Stimulated activated CD8-positive, alpha-beta memory T cell treated with anti-CD3 and anti-CD28 coated beads, Interleukin-12 subunit alpha, Interleukin-12 subunit beta, amount 100 ng/mL, for 24 hours (primary cell): ENCODE data around the gene MDH2.
"Not testable (repeated sequence)": the region's sequence is repeated elsewhere in the genome, so short reads cannot be mapped to it uniquely, and the experiment has no call there.

Source experiments
- DNase-seq: peaks from one replicate; pipeline ENCODE4 v3.0.0-alpha.2; 2020; ENCODE audit errors: extremely low read depth

Gene MDH2, protein sequence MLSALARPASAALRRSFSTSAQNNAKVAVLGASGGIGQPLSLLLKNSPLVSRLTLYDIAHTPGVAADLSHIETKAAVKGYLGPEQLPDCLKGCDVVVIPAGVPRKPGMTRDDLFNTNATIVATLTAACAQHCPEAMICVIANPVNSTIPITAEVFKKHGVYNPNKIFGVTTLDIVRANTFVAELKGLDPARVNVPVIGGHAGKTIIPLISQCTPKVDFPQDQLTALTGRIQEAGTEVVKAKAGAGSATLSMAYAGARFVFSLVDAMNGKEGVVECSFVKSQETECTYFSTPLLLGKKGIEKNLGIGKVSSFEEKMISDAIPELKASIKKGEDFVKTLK

GRCh38 chr7:76047811-76048667 is at the start of gene MDH2, which contains the start of gene STYXL1:
Gene MDH2 (plus strand): TSS chr7:76048106. CDS start chr7:76048161, 55 bp downstream.
Gene STYXL1 (minus strand): TSS chr7:76048000. CDS start chr7:76030523, 17,477 bp downstream.
- DNase-seq: peak; percentile 79

DNA sequence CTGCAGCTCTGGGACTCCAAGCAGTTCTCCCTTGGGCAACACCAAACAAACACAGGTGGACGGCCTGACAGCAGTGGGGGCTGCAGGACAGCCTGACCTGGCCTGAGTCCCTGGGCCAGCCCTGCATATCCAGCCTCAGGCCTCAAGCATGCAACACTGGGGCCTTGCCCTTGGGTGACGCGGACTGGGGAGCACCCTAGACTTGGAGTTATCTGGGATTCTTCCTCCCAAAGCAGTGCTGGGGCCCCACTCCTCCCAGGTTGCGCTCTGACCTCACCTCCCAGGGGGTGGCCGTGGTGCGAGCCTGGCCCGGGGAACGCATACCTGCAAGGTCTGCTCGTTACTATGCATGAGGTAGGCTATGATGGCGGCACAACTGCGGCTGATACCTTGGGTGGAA is 47.3 kb upstream of the MDH2 start:
- DNase-seq: no peak

DNA sequence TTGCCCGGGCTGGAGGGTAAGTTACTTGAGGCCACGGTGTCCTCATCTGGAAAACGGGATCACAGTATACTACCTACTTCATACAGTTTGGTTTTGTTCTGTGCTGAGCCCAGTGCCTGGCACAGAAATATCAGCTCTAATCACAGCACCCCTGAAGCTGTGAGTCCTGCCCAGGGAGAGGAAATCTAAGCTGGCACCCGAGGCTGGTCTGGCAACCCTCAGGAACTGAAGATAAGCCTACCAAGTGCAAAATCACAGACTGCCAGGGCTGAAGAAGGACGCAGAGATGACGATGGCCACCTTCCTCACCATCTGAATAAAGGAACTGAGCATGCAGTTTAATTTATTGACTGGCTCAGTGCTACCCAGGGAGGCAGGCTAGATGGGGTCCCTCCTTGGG is 45.8 kb upstream of the MDH2 start:
- DNase-seq: no peak

GRCh38 chr7:76002822-76003221 is 45.1 kb upstream of the MDH2 start:
- DNase-seq: no peak

DNA sequence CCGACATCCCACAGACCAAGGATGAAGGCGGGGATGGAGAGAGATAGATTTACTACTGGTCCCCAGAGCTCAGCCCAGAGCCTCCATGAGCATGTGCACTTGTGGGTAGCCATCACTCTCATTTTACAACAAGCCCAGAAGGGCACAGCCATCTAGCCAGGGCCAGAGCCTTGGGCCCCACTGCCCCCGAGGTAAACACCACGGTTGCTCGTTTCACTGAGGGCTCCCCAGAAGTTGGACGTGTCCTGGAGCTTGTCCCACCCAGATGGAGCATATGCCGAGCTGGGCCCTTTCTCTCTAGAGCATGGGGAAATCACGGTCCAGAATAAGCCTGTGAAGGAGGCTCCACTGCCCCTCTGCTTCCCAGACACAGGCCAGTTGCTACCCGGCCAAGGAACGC is 44.6 kb upstream of the MDH2 start:
- DNase-seq: no peak

- DNase-seq: not testable (repeated sequence)
Observed at GRCh38 chr7:76005004-76005403, 42.9 kb upstream of the MDH2 start.

DNA sequence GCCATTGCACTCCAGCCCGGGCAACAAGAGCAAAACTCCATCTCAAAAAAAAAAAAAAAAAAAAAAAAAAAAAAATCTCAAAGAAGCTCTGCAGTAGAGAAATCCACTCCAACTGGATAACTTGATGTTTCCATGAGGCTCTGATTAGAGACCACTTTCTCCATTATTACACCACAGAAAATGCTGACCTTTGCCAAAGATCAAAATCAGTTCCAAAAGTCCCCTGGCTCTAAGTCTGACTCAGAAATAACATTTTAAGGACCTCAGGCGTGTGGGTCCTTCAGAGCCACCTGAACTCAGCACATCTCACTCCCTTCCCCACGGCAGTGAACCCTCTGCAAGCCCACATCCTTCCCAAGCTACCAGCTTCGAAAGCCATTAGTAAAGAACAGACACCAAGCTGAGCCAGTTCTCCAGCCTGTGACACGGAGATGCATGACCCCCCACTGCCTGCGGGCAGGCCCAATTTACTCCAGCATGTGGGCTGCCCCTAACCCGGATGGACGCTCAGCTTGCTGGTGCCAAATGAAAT is 39.7 kb upstream of the MDH2 start:
- DNase-seq: no peak

DNA sequence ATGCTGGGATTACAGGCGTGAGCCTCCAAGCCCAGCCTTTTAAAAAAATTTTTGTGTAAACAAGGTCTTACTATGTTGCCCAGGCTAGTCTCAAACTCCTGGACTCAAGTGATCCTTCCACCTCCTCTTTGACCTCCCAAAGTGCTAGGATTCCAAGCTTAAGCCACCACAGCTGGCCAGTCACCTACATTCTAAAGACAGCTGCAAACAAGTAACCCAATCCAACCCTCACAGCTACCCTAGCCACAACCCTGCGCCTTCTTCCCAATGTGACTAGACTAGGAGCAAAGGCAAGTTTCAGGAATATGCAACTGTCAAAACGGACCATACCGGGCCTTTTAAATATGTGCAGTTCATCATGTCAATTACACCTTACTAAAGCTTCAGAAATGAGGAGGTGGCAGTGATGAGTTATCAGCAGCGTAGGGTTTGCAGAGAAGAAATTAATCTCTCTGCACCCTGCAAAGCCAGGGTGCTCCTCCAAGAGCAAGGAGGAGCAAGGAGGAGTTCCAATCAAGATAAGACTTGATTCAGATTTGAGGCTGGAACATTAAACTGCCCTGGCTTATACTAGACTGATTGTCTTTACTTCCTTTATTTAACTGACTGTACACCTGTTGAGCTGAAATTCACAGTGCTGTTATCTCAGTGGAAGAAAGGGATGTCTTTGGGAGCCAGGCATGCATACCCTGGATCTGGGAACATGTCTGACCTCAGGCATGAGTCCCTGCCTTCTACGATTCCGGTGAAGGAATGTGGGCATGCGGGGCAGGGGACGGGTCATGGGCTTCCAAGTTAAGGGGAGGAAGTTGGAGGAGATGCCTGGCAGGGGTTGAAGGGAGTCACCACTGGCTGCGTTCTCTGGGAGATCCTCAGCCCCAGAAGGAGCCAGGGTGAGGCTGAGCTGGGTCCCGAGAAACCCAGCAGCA is 38.0 kb upstream of the MDH2 start:
- DNase-seq: no peak

GRCh38 chr7:76011442-76011861 is 36.5 kb upstream of the MDH2 start:
- DNase-seq: no peak

- no peak for DNase-seq
Observed at GRCh38 chr7:76016191-76016947, 31.5 kb upstream of the MDH2 start.

DNA sequence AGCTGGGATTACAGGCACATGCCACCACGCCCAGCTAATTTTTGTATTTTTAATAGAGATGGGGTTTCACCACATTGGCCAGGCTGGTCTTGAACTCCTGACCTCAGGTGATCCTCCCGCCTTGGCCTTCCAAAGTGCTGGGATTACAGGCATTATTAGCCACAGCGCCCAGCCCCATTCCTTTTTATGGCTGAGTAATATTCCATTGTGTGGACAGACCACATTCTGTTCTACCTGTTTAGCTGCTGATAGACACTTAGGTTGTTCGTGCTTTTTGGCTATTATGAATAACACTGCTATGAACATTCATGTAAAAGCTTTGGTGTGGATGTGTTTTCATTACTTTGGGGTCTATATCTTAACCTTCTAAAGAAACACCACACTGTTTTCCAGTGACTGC is 29.4 kb upstream of the MDH2 start:
- not testable (repeated sequence) for DNase-seq

DNA sequence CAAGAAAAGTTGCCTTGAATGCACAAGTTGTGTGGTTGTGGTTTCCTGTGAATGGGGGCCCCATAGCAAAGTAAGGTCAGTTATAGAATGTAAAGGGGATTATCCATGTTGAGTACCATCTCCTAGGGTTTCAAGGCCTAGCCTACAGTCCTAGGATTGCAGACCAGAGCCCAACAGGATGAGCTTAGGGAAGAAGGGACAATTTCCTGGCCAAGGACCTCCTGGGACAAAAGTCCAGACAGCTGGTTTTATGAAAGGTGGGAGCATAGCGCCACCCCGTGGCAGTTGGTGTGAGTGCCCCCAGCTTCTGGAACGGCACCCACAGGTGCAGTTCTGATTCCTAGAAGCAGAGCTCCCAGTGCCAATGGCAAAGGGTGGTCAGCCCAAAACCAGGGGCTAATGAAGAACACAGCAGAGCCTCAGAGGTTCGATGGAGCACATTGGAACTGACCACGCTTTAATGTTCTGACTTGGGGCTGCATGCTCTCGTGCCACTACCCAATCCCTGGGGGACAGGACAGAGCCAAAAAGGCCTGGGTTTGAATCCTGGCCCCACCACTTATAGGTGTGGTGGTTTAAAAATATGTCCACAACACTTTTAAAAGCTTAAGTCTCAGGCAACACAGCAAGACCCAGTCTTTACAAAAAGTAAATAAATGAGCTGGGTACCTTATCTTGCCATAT is 27.7 kb upstream of the MDH2 start:
- DNase-seq: peak; percentile 20

- no peak for DNase-seq
Observed at GRCh38 chr7:76022026-76022780, 25.7 kb upstream of the MDH2 start.

- no peak for DNase-seq
Observed at GRCh38 chr7:76023002-76023401, 24.9 kb upstream of the MDH2 start.

GRCh38 chr7:76029682-76030081 is 18.2 kb upstream of the MDH2 start:
- not testable (repeated sequence) for DNase-seq

DNA sequence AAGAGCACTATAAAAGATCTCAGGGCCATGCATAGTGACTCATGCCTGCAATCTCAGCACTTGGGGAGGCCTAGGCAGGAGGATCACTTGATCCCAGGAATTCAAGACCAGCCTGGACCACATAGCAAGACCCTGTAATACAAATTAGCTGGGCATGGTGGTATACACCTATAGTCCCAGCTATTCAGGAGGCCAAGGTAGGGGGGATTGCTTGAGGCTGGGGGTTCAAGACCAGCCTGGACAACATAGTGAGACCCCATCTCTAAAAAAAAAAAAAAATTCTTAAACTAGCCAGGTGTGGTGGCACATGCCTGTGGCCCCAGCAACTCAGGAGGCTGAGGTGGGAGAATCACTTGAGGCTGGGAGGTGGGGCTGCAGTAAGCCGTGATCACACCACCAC is 15.9 kb upstream of the MDH2 start:
- DNase-seq: no peak

DNA sequence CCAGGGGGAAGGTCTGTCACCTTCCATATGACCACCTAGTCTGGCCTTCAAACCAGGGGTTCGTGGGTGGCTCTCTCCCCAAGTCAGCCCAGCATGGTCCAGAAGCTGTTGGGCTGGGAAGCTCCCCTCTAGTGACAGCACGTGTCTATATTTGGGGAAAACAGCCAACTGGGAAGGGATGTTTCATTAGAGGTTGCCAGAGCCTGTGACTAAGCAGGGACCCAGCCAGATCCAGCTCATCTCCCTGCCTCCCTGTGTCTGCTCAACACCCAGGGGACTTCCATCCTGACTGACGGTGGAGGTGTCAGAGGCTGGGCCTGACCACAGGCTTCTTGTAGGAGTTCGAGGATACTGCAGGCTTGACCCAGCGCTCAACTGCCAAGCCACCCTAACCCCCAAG is 10.6 kb upstream of the MDH2 start:
- no peak for DNase-seq

DNA sequence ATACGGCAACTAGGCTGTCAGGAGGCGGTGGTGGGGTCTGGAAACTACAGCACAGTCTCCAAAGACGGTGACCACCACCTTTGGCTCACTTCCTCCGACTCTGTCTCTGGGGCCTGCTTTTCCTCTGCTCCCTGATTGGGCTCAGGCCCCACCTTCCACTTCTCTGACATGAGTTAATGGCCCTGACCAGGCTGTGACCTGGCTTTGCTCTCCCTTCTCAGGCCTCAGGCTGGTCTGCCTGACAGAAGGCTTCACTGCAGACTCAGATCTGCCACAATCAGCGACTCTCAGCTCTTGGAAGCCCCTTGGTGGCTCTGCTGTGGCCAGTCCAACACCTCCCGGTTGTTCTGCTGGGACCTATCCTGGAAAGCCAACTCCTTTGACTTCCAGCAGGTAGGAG is 7.8 kb upstream of the MDH2 start:
- no peak for DNase-seq

DNA sequence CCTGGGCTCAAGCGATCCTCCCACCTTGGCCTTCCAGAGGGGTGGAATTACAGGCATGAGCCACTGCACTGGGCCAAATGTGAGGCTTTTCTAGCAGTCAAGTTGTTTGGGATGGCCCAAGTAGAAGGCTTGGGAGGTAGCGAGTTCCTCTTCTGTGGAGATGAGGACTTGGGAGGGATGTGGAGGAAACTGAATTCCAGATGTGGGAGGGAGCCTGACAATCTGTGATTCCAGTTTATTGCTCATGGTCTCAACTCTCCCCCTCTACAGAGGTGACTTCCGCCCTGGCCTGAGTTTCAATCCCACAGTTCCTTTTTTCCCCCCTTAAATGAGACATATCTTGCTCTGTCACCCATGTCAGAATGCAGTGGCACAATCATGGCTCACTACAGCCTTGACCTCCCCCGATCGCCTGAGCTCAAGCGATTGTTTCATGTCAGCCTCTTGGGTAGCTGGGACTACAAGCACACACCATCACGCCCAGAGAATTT is 3.5 kb upstream of the MDH2 start:
- DNase-seq: no peak
